Keratinocyte (primary cell): Measurements from ENCODE around the gene HIVEP1. TPM values are rescaled to one million over a fixed set of nuclear protein-coding genes. Genes with fewer than 3 reads are reported as not detected.

Experiments
- DNase-seq: peaks from one replicate; pipeline ENCODE4 v3.0.0-alpha.2; 2011; ENCODE audit warnings: low read depth, missing footprints, low spot score
- FAIRE-seq: peaks from 2 replicates; lab custom pipeline; 2011; peaks lifted over from hg19 to GRCh38; lab: Jason Lieb, UNC
- H2AFZ ChIP-seq: 2 replicates; pipeline ENCODE4 v1.6.0; 2012; ENCODE audit warnings: low read length, control low read depth, inconsistent platforms; ENCODE audit not compliant: control insufficient read depth
- H3K27ac ChIP-seq: 2 replicates; pipeline ENCODE4 v1.5.1; 2011; ENCODE audit warnings: low read length; ENCODE audit not compliant: control insufficient read depth, insufficient read depth
- H3K27me3 ChIP-seq: 3 replicates; pipeline ENCODE4 v1.6.0; 2011; ENCODE audit warnings: low read length; ENCODE audit not compliant: control insufficient read depth, insufficient read depth; ENCODE audit errors: extremely low read depth
- H3K36me3 ChIP-seq, 2 experiments: 2 replicates in 1 of 2; 3 replicates in 1 of 2; pipeline ENCODE4 v1.5.1; 2011; ENCODE audit warnings: low read length in 2 of 2, mild to moderate bottlenecking in 1 of 2; ENCODE audit not compliant: control insufficient read depth in 2 of 2, insufficient read depth in 2 of 2; ENCODE audit errors: extremely low read depth in 1 of 2
- H3K4me1 ChIP-seq: 3 replicates; pipeline ENCODE4 v1.5.1; 2011; ENCODE audit warnings: low read length; ENCODE audit not compliant: control insufficient read depth, insufficient read depth; ENCODE audit errors: extremely low read depth
- H3K4me2 ChIP-seq: 3 replicates; pipeline ENCODE4 v1.6.0; 2011; ENCODE audit warnings: low read depth, low read length; ENCODE audit not compliant: control insufficient read depth, insufficient read depth; ENCODE audit errors: extremely low read depth
- H3K4me3 ChIP-seq, 3 experiments: fragments of 200-600 bp in 1 of 3; sonication (generic) in 1 of 3; 2 replicates in 2 of 3; 3 replicates in 1 of 3; pipeline ENCODE4 v1.5.1; 2011 to 2016; ENCODE audit warnings: low read length in 3 of 3, mild to moderate bottlenecking in 3 of 3, control low read depth in 2 of 3, inconsistent platforms in 1 of 3, low read depth in 1 of 3, mixed read lengths in 1 of 3, mixed run types in 1 of 3, moderate library complexity in 1 of 3; ENCODE audit not compliant: control insufficient read depth in 2 of 3, insufficient read depth in 2 of 3; ENCODE audit errors: extremely low read depth in 1 of 3
- H3K79me2 ChIP-seq: 2 replicates; pipeline ENCODE4 v1.6.0; 2012; ENCODE audit warnings: low read length; ENCODE audit not compliant: control insufficient read depth, insufficient read depth
- H3K9ac ChIP-seq: 3 replicates; pipeline ENCODE4 v1.6.0; 2011; ENCODE audit warnings: low read length; ENCODE audit not compliant: control insufficient read depth, insufficient read depth; ENCODE audit errors: extremely low read depth
- H3K9me1 ChIP-seq: 3 replicates; pipeline ENCODE4 v1.6.0; 2011; ENCODE audit warnings: low read length; ENCODE audit not compliant: control insufficient read depth, insufficient read depth; ENCODE audit errors: extremely low read depth
- H3K9me3 ChIP-seq: 2 replicates; pipeline ENCODE4 v1.5.1; 2012; ENCODE audit warnings: low read depth, low read length; ENCODE audit not compliant: control insufficient read depth
- H4K20me1 ChIP-seq: 3 replicates; pipeline ENCODE4 v1.6.0; 2011; ENCODE audit warnings: low read length; ENCODE audit not compliant: control insufficient read depth, insufficient read depth; ENCODE audit errors: extremely low read depth
- EZH2 ChIP-seq: IDR thresholded peaks from one replicate; pipeline ENCODE4 v1.6.1; 2012; ENCODE audit warnings: inconsistent platforms, mild to moderate bottlenecking, low read length, moderate library complexity
- dilution Hi-C: fragments of 300-500 bp; cut with MboI; formaldehyde crosslinking; loops from one replicate; pipeline ENCODE4 v1.7.0; 2020; ENCODE audit warnings: low sequenced_read_pairs; ENCODE audit not compliant: extremely low pct_ligation_motif_present
- polyA plus RNA-seq, 5 experiments: library from polyadenylated mRNA; depleted of rRNA in 3 of 5; stranded (reverse) in 3 of 5; stranded (forward) in 1 of 5; unstranded in 1 of 5; fragments of >200 nt; gene quantifications; 1 replicate in 1 of 5; 2 replicates in 3 of 5; 3 replicates in 1 of 5; pipeline versions ENCODE4 v1.2.1 to v1.2.3, GENCODE V29; 2011 to 2012; ENCODE audit warnings: missing spikeins in 2 of 5, low read depth in 1 of 5, low replicate concordance in 1 of 5
- TF ChIP-seq, protein P1 (sequence below), 3 experiments: IDR thresholded peaks in 1 of 3; conservative IDR thresholded peaks in 1 of 3; optimal IDR thresholded peaks in 1 of 3; 2 replicates in 2 of 3; 3 replicates in 1 of 3; pipeline versions ENCODE3 to v1.5.1; 2011; ENCODE audit warnings: low read length in 3 of 3, mild to moderate bottlenecking in 3 of 3, moderate library complexity in 2 of 3, control low read depth in 1 of 3, inconsistent platforms in 1 of 3; ENCODE audit not compliant: insufficient read depth in 2 of 3; ENCODE audit errors: extremely low read depth in 1 of 3

Gene HIVEP1
- polyA plus RNA-seq, 1 donor (not counting 4 experiments of a cell fraction or from before 2014, with no cell fraction given) = 13.7 TPM

DNA sequence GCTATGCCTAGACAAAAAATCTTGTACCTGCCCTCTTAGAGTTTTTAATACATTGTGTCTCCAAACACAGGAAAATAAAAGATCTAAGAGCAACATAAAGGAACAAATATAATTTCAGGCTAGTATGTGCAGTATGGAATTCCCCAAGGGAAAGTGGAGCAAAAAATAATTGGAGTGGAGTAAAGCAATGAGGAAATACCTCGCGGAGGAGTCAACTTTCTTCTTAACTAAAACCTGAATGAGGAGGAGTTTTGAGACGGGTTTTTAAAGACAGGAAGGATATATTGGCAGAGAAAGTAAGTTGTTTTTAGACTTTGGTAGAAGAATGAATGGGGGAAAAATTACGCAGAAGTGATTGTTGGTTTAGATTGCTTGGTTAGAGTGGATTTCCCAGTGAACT lies 14.0 kb downstream of the HIVEP1 start:
- Histone ChIP-seq H3K79me2 (peaks cover 65% of the 10 kb centered on the region), H2AFZ (no peak overlapping the region), H3K27me3 (no peaks in the 10 kb centered on the region), H3K9me3 (no peaks in the 10 kb centered on the region), H3K4me2 (no peak overlapping the region), H3K9me1 (no peaks in the 10 kb centered on the region), H4K20me1 (no peaks in the 10 kb centered on the region), H3K4me1 (peaks cover 30% of the 10 kb centered on the region), H3K36me3 (peaks cover 3 to 11% of the 10 kb centered on the region in 2 experiments), H3K27ac (no peak overlapping the region), H3K9ac (no peak overlapping the region), H3K4me3 (no peak overlapping the region)
- dilution Hi-C loops = no loop called here
- DNase-seq (no peak), FAIRE-seq (no peak)
- TF ChIP-seq, protein P1, sequence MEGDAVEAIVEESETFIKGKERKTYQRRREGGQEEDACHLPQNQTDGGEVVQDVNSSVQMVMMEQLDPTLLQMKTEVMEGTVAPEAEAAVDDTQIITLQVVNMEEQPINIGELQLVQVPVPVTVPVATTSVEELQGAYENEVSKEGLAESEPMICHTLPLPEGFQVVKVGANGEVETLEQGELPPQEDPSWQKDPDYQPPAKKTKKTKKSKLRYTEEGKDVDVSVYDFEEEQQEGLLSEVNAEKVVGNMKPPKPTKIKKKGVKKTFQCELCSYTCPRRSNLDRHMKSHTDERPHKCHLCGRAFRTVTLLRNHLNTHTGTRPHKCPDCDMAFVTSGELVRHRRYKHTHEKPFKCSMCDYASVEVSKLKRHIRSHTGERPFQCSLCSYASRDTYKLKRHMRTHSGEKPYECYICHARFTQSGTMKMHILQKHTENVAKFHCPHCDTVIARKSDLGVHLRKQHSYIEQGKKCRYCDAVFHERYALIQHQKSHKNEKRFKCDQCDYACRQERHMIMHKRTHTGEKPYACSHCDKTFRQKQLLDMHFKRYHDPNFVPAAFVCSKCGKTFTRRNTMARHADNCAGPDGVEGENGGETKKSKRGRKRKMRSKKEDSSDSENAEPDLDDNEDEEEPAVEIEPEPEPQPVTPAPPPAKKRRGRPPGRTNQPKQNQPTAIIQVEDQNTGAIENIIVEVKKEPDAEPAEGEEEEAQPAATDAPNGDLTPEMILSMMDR (optimal IDR thresholded peaks at IDR 0.05 in 1 of 3, IDR thresholded peaks at IDR 0.05 in 1 of 3, conservative IDR thresholded peaks at IDR 0.05 in 1 of 3; ENCODE audit: extremely low read depth in 1 of 3, insufficient read depth in 2 of 3, low read length in 3 of 3) = no peak
- TF ChIP-seq EZH2 = no peak

DNA sequence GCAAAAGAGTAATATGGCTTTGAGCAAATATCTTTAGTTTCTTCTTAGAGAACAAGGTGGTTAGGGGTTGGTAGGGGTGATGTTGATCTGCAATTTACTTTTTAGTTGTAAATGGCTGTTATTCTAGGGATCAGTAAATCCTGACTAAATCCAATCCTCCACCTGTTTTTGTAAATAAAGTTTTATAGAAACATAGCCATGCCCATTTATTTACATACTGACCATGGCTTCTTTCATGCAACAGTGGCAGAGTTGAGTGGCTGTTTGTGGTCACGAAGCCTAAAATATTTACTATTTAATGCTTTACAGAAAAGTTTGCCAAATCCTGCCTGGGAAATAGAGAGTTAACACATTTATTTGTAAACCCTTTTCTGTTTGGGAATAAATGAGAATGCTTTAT lies 14.7 kb downstream of the HIVEP1 start:
- H3K4me2 ChIP-seq = no peak overlapping the region
- peaks cover 35% of the 10 kb centered on the region for H3K4me1 ChIP-seq
- peaks cover 1 to 8% of the 10 kb centered on the region in 2 experiments for H3K36me3 ChIP-seq
- H3K9me3 ChIP-seq = no peaks in the 10 kb centered on the region
- TF ChIP-seq, protein P1 (optimal IDR thresholded peaks at IDR 0.05 in 1 of 3, IDR thresholded peaks at IDR 0.05 in 1 of 3, conservative IDR thresholded peaks at IDR 0.05 in 1 of 3; ENCODE audit: extremely low read depth in 1 of 3, insufficient read depth in 2 of 3, low read length in 3 of 3) = no peak
- TF ChIP-seq EZH2 = no peak
- H3K9me1 ChIP-seq = no peaks in the 10 kb centered on the region
- DNase-seq = no peak
- no peaks in the 10 kb centered on the region for H3K27me3 ChIP-seq
- no peak overlapping the region for H3K4me3 ChIP-seq
- no peak overlapping the region for H3K9ac ChIP-seq
- dilution Hi-C loops = no loop called here
- H4K20me1 ChIP-seq = no peaks in the 10 kb centered on the region
- FAIRE-seq = no peak
- no peak overlapping the region for H3K27ac ChIP-seq
- peaks cover 69% of the 10 kb centered on the region for H3K79me2 ChIP-seq
- H2AFZ ChIP-seq = no peak overlapping the region
